WTC11 (cell line): Measurements from ENCODE around the gene MALL. TPM values are rescaled to one million over a fixed set of nuclear protein-coding genes. Genes with fewer than 3 reads are reported as not detected.
"Not testable (repeated sequence)": the region's sequence is repeated elsewhere in the genome, so short reads cannot be mapped to it uniquely, and the experiment has no call there.

Experiments
- ATAC-seq: fragments of 200-7000 bp; cut with Tn5 transposase; 2 replicates; pipeline ENCODE4 v1.10.0; 2021; ENCODE audit warnings: mild to moderate bottlenecking, moderate library complexity
- Bru-seq: library from RNA; stranded (reverse); fragments of 400-500 nt; gene quantifications from one replicate; lab custom pipeline; 2021; lab: Mats Ljungman, UMichigan
- CTCF ChIA-PET: fragments of 300-600 bp; sonication (Branson Sonifier 250); formaldehyde crosslinking; loops from one replicate; lab custom pipeline; 2021; ENCODE audit warnings: antibody characterized with exemption; lab: Charles Lee
- POLR2A ChIA-PET: fragments of 350-600 bp; sonication (Branson Sonifier 250); formaldehyde crosslinking; loops from one replicate; lab custom pipeline; 2021; ENCODE audit warnings: antibody characterized with exemption; lab: Charles Lee
- DNase-seq: peaks from one replicate; pipeline ENCODE4 v3.0.0; 2021; ENCODE audit warnings: low spot score
- H3K27ac Mint-ChIP-seq: 2 replicates; pipeline ENCODE4 v1.8.0; 2021; ENCODE audit warnings: mixed read lengths
- H3K27me3 Mint-ChIP-seq: 2 replicates; pipeline ENCODE4 v1.8.0; 2021; ENCODE audit warnings: low read depth, mild to moderate bottlenecking, moderate library complexity, mixed read lengths
- H3K36me3 Mint-ChIP-seq: 2 replicates; pipeline ENCODE4 v1.8.0; 2021; ENCODE audit warnings: mixed read lengths
- H3K4me1 Mint-ChIP-seq: 2 replicates; pipeline ENCODE4 v1.8.0; 2022; ENCODE audit warnings: mixed read lengths
- H3K4me3 Mint-ChIP-seq: 2 replicates; pipeline ENCODE4 v1.8.0; 2021; ENCODE audit warnings: mild to moderate bottlenecking, moderate library complexity, mixed read lengths
- H3K9me3 Mint-ChIP-seq: 2 replicates; pipeline ENCODE4 v1.8.0; 2021; ENCODE audit warnings: mixed read lengths
- ATF1 ChIP-seq: sonication (generic); formaldehyde crosslinking; IDR thresholded peaks from 2 replicates; pipeline ENCODE4 v1.8.1; 2023; ENCODE audit warnings: mild to moderate bottlenecking, moderate library complexity, missing genetic modification reagents
- CTCF ChIP-seq: fragments of 200-600 bp; IDR thresholded peaks from 2 replicates; pipeline ENCODE4 v1.8.0; 2022; ENCODE audit warnings: antibody characterized with exemption
- E2F4 ChIP-seq: sonication (generic); formaldehyde crosslinking; IDR thresholded peaks from 2 replicates; pipeline ENCODE4 v1.8.1; 2022; ENCODE audit warnings: low read depth, mild to moderate bottlenecking, moderate library complexity, missing genetic modification reagents, borderline replicate concordance
- FOXP1 ChIP-seq: sonication (generic); formaldehyde crosslinking; IDR thresholded peaks from 2 replicates; pipeline ENCODE4 v1.8.0; 2022; ENCODE audit warnings: missing genetic modification reagents, mild to moderate bottlenecking, moderate library complexity, borderline replicate concordance
- IRF2 ChIP-seq: sonication (generic); formaldehyde crosslinking; IDR thresholded peaks from 2 replicates; pipeline ENCODE4 v1.8.0; 2022; ENCODE audit warnings: low read depth, missing genetic modification reagents, borderline replicate concordance
- KAT7 ChIP-seq: sonication (generic); formaldehyde crosslinking; IDR thresholded peaks from 2 replicates; pipeline ENCODE4 v1.8.1; 2023; ENCODE audit warnings: missing genetic modification reagents, mild to moderate bottlenecking, borderline replicate concordance
- MAX ChIP-seq: sonication (generic); formaldehyde crosslinking; IDR thresholded peaks from 2 replicates; pipeline ENCODE4 v1.8.0; 2022; ENCODE audit warnings: mild to moderate bottlenecking, missing genetic modification reagents
- NFE2L1 ChIP-seq: sonication (generic); formaldehyde crosslinking; IDR thresholded peaks from 2 replicates; pipeline ENCODE4 v1.8.1; 2023; ENCODE audit warnings: missing genetic modification reagents
- PRDM15 ChIP-seq: sonication (generic); formaldehyde crosslinking; IDR thresholded peaks from 2 replicates; pipeline ENCODE4 v1.8.0; 2022; ENCODE audit warnings: missing genetic modification reagents
- RELA ChIP-seq: sonication (generic); formaldehyde crosslinking; IDR thresholded peaks from 2 replicates; pipeline ENCODE4 v1.8.1; 2022; ENCODE audit warnings: missing genetic modification reagents, mild to moderate bottlenecking, borderline replicate concordance
- ZBTB43 ChIP-seq: sonication (generic); formaldehyde crosslinking; IDR thresholded peaks from 2 replicates; pipeline ENCODE4 v1.8.1; 2023; ENCODE audit warnings: mild to moderate bottlenecking, missing genetic modification reagents
- ZNF263 ChIP-seq: sonication (generic); formaldehyde crosslinking; IDR thresholded peaks from 2 replicates; pipeline ENCODE4 v1.8.1; 2022; ENCODE audit warnings: low read depth, mild to moderate bottlenecking, moderate library complexity, missing genetic modification reagents
- ZNF423 ChIP-seq: fragments of 250-450 bp; sonication (Bioruptor Pico); IDR thresholded peaks from 2 replicates; pipeline ENCODE4 v2.1.2; 2022; ENCODE audit warnings: mild to moderate bottlenecking, moderate library complexity
- long read RNA-seq, 3 experiments: library from RNA in 1 of 3; library from capped mRNA in 1 of 3; library from polyadenylated mRNA in 1 of 3; unstranded in 2 of 3; stranded (forward) in 1 of 3; transcript quantifications; one replicate each; pipeline ENCODE4 v2.0.0, GENCODE V29; 2021
- total RNA-seq: library from RNA; stranded (reverse); gene quantifications from 3 replicates; pipeline ENCODE4 v1.2.3, GENCODE V29; 2021

Gene MALL
- total RNA-seq (3.8 to 5.5 TPM (median 5.0 TPM) in 3 replicates), Bru-seq, nascent RNA (percentile 10 among the genes with signal in this experiment)
- long read RNA-seq, experiment 1, partial matches to known transcripts: 1 of 1 reads
- long read RNA-seq, experiment 1, other reads (novel, unspliced or antisense): 0 of 1 reads
- long read RNA-seq, experiment 2, partial matches to known transcripts: 0 of 1 reads
- long read RNA-seq, experiment 2, other reads (novel, unspliced or antisense): 1 of 1 reads
- long read RNA-seq, experiment 3: 0 reads

- H3K36me3 Mint-ChIP-seq: no peaks in the 10 kb centered on the region
- no peak for DNase-seq
- H3K9me3 Mint-ChIP-seq: peaks cover 10% of the 10 kb centered on the region; the same call in 1 of the 2 replicates
- TF ChIP-seq ZNF423 (CRISPR knock-in tag) (0 out of 2 replicates have a peak, but pooled peaks have one; percentile 9), ZNF263 (CRISPR knock-in tag) (peak; percentile 1; the same call in 1 of the 2 replicates), ZBTB43 (CRISPR knock-in tag) (peak; percentile 37; the same call in 1 of the 2 replicates), MAX (CRISPR knock-in tag) (peak; percentile 60; the same call in 1 of the 2 replicates), RELA (CRISPR knock-in tag) (no peak), NFE2L1 (CRISPR knock-in tag) (no peak), FOXP1 (0 out of 2 replicates have a peak, but pooled peaks have one; percentile 16), ATF1 (CRISPR knock-in tag) (no peak), PRDM15 (CRISPR knock-in tag) (no peak)
- TF ChIP-seq, all 79 proteins: peak for 5
- peak; percentile 29 for ATAC-seq
- CTCF ChIA-PET: interaction anchor here (0.7 to 2.2 kb wide), 12 partner anchors 9 to 64 kb away, joined by 3 to 17 read pairs (median 7); no protein-coding TSS in a partner anchor
- Mint-ChIP-seq H3K4me1 (peaks cover 13% of the 10 kb centered on the region), H3K27me3 (peaks cover 58% of the 10 kb centered on the region), H3K27ac (no peak within 1 kb of the TSS), H3K4me3 (peak within 1 kb of the TSS; percentile 70)
- POLR2A ChIA-PET: no interaction called here
Measured at GRCh38 chr2:110115291-110116032, at the start of gene MALL. TSS of gene MALL (minus strand) at chr2:110115822. CDS start at chr2:110115792, 30 bp downstream.

GRCh38 chr2:110157153-110157793 lies 41.7 kb upstream of the MALL start:
- Mint-ChIP-seq H3K4me3 (no peak overlapping the region), H3K36me3 (peaks cover 32% of the 10 kb centered on the region)
- peak; percentile 51 for ATAC-seq
- TF ChIP-seq KAT7 (CRISPR knock-in tag) (no peak), E2F4 (no peak), CTCF (peak; percentile 32; the same call in 1 of the 2 replicates), IRF2 (CRISPR knock-in tag) (no peak)
- TF ChIP-seq, all 79 proteins: peak for 1
- H3K4me1 Mint-ChIP-seq: no peaks in the 10 kb centered on the region
- H3K9me3 Mint-ChIP-seq: peaks cover 40% of the 10 kb centered on the region
- ChIA-PET POLR2A (no interaction called here), CTCF (interaction anchor here (1.0 to 1.9 kb wide), 2 partner anchors 10 to 41 kb away, joined by 8 to 15 read pairs; partner anchors contain the start of gene MALL)
- DNase-seq: no peak
- no peak overlapping the region for H3K27ac Mint-ChIP-seq
- peaks cover 7% of the 10 kb centered on the region for H3K27me3 Mint-ChIP-seq

GRCh38 chr2:110154828-110155227 lies 39.2 kb upstream of the MALL start:
- CTCF ChIA-PET, H3K4me1 Mint-ChIP-seq, DNase-seq, ATAC-seq, H3K4me3 Mint-ChIP-seq, POLR2A ChIA-PET, H3K27me3 Mint-ChIP-seq, H3K27ac Mint-ChIP-seq: not testable (repeated sequence)
- Mint-ChIP-seq H3K36me3 (peaks cover 32% of the 10 kb centered on the region), H3K9me3 (peaks cover 51% of the 10 kb centered on the region)

GRCh38 chr2:110154188-110154587 lies 38.6 kb upstream of the MALL start:
- POLR2A ChIA-PET, H3K27ac Mint-ChIP-seq, DNase-seq, H3K4me3 Mint-ChIP-seq, H3K4me1 Mint-ChIP-seq, ATAC-seq, CTCF ChIA-PET, H3K27me3 Mint-ChIP-seq: not testable (repeated sequence)
- Mint-ChIP-seq H3K36me3 (peaks cover 32% of the 10 kb centered on the region), H3K9me3 (peaks cover 57% of the 10 kb centered on the region)
